NCI-H82 treated with DMSO at 0.1 percent for 48 hours (cell line): Measurements from ENCODE around the gene KRT76.

Experiments used
- DNase-seq: peaks from one replicate; lab custom pipeline; 2025; ENCODE audit not compliant: unreplicated experiment; lab: John Stamatoyannopoulos, UW

The KRT76 gene

GRCh38 chr12:52782502-52782901, 5.4 kb upstream of the KRT76 start:
- no peak for DNase-seq

GRCh38 chr12:52781399-52782082, 4.4 kb upstream of the KRT76 start:
- no peak for DNase-seq

- DNase-seq = no peak
Measured at GRCh38 chr12:52779914-52780313, 2.8 kb upstream of the KRT76 start.

- DNase-seq = no peak
Measured at GRCh38 chr12:52778833-52779232, 1.7 kb upstream of the KRT76 start.

- no peak for DNase-seq
Measured at GRCh38 chr12:52777566-52777965, 421 bp upstream of the KRT76 start.

GRCh38 chr12:52776435-52776834, 710 bp downstream of the KRT76 start:
- DNase-seq = no peak

- DNase-seq = no peak
Measured at GRCh38 chr12:52774629-52775250, 2.4 kb downstream of the KRT76 start.

- no peak for DNase-seq
Measured at GRCh38 chr12:52772772-52773171, 4.4 kb downstream of the KRT76 start.

GRCh38 chr12:52772188-52772587, 5.0 kb downstream of the KRT76 start:
- DNase-seq = no peak

- DNase-seq = no peak
Measured at GRCh38 chr12:52771505-52771904, 5.6 kb downstream of the KRT76 start.

- DNase-seq = no peak
Measured at GRCh38 chr12:52771088-52771487, 6.1 kb downstream of the KRT76 start.

GRCh38 chr12:52769946-52770345, 7.2 kb downstream of the KRT76 start:
- DNase-seq = no peak

GRCh38 chr12:52769354-52769753, 7.8 kb downstream of the KRT76 start:
- DNase-seq = no peak

- no peak for DNase-seq
Measured at GRCh38 chr12:52768479-52769200, 8.5 kb downstream of the KRT76 start.

GRCh38 chr12:52767427-52767826, 9.7 kb downstream of the KRT76 start:
- DNase-seq = no peak

- DNase-seq = no peak
Measured at GRCh38 chr12:52767020-52767379, 10.1 kb downstream of the KRT76 start.

GRCh38 chr12:52766351-52767019, 10.7 kb downstream of the KRT76 start:
- DNase-seq = no peak

GRCh38 chr12:52765702-52766101, 11.4 kb downstream of the KRT76 start:
- no peak for DNase-seq

- DNase-seq = no peak
Measured at GRCh38 chr12:52763991-52764390, 13.2 kb downstream of the KRT76 start.

- no peak for DNase-seq
Measured at GRCh38 chr12:52763036-52763659, 14.0 kb downstream of the KRT76 start.

GRCh38 chr12:52761802-52762201, 15.3 kb downstream of the KRT76 start:
- DNase-seq = no peak
